Skin epidermis (tissue), 12 donors: ENCODE data around the gene ABHD3.
A peak's percentile ranks its signal among the peaks of the same experiment; 100 is the strongest.
"Not testable (repeated sequence)": the region's sequence is repeated elsewhere in the genome, so short reads cannot be mapped to it uniquely, and the experiment has no call there.

Experiments
- H3K27ac ChIP-seq, 21 experiments: fragments of 200-600 bp; sonication (generic) in 11 of 21; one replicate each; pipeline ENCODE4 v1.5.0; 2020; ENCODE audit warnings: mild to moderate bottlenecking in 3 of 21, inconsistent platforms in 2 of 21, moderate library complexity in 2 of 21
- H3K4me3 ChIP-seq, 7 experiments: fragments of 200-600 bp; sonication (generic) in 2 of 7; one replicate each; pipeline ENCODE4 v1.5.0; 2020; ENCODE audit warnings: inconsistent platforms in 2 of 7, mild to moderate bottlenecking in 2 of 7, moderate library complexity in 1 of 7

Gene ABHD3

DNA sequence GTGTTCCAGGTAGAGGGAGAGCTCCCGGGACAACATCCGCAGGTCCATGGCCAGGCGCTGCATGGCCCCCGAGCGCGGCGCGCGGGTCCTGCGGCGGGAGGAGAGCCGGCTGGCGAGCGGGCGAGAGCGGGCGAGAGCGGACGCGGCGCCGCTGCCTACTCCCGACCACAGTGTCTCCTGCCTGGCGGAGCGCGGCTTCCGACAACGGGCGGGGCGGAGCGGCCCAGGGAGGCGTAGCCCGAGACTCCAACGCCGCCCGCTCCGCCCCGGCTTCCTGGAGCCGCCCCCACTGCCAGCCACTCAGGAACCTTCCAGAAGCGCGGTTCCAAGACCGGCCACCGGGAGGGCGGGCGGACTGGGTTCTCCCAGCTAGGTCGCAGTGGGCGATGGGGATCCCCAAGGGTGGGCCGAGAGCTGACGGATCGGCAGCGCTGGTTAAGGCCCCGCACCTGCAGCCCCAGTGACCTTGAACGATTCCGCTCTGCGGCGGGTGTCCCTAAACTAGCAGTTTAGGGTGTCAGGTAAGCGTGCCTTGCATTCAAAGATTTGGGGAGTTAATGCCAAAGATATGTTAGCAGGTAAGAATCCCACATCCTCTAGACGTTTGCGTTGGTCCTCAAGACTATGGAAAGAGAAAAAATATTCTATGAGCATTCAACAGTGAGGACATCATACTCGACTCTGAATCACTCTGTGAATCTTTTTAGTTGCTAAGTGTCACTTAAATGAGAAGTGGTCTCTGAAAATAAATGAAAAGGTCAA is at the start of gene ABHD3:
Gene ABHD3, minus strand, starts transcription at position 172 of the 762 bp plus-strand sequence. Its CDS starts 109 bp downstream, at position 63.
- Histone ChIP-seq H3K27ac (peak within 1 kb of the TSS; percentile 46 to 88 (median 86)), H3K4me3 (peak within 1 kb of the TSS; percentile 75 to 90 (median 79))

DNA sequence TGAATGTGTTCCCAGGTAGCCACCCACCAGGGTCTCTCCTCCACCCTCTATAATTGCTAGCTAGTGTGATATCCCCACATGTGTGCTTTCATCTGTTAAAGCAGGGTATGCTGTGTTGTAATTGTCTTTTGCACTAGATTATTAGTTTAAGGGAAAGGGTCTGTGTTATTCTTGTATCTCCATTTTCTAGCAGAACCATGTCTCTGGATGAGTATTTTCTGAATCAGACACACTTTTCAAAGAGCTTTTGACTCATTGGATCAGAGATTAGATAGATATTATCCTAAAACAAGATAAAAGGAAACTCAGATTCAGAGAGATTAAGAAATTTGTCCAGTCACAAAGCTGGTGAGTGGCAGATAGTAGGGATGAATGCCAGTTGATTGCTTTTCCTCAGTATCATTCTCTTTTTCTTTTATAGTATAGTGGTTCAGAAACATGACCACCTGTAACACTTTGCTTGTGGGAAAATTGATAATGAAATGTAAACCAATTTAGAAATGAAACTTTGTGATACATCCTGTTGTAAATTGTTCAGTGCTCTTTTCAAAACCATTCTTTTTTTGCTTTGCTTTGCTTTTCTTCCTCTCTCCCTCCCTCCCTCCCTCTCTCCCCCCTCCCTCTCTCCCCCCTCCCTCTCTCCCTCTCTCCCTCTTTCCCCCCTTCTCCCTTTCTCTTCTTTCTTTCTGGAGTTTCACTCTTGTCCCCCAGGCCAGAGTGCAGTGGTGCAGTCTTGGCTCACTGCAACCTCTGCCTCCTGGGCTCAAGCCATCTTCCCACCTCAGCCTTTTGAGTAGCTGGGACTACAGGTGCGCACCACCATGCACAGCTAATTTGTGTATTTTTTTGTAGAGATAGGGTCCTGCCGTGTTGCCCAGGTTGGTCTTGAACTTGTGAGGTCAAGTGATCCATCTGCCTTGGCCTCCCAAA is 43.5 kb upstream of the ABHD3 start:
- peak overlapping the region in 1 of 21 experiments; percentile 3 for H3K27ac ChIP-seq

GRCh38 chr18:21747268-21747667 is 42.7 kb upstream of the ABHD3 start:
- Histone ChIP-seq H3K27ac (no peak overlapping the region), H3K4me3 (no peak overlapping the region)

More for the DNA sequence above, 43.5 kb upstream of the ABHD3 start:
- H3K4me3 ChIP-seq, result no peak overlapping the region

DNA sequence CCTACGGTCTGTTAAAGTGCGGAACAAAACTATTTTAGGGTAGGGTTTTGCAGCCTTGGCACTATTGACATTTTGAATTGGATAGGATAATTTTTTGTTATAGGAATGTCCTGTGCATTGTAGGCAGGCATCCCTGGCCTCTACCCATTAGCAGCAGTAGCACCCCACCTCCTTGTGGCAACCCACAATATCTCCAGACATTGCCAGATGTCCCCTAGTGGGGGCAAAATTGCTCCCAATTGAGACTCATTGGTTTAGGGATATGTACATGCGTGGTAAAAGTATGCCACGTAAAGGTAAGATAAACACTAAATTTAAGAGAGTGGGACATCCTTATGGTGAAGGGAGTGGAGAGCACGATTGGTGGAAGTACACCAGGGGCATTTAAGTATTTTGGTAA is 40.7 kb upstream of the ABHD3 start:
- Histone ChIP-seq H3K27ac (no peak overlapping the region), H3K4me3 (no peak overlapping the region)

GRCh38 chr18:21743166-21743832 is 38.7 kb upstream of the ABHD3 start:
- H3K27ac ChIP-seq, result no peak overlapping the region
- no peak overlapping the region for H3K4me3 ChIP-seq

- Histone ChIP-seq H3K27ac (peak overlapping the region in 3 of 21 experiments; percentile 97 to 99 (median 97)), H3K4me3 (peak overlapping the region in 6 of 7 experiments; percentile 80 to 99 (median 96))
Observed at GRCh38 chr18:21742315-21742687, 37.7 kb upstream of the ABHD3 start.

GRCh38 chr18:21741562-21742314 is 37.2 kb upstream of the ABHD3 start:
- peak overlapping the region; percentile 90 to 99 (median 98) for H3K27ac ChIP-seq
- peak overlapping the region; percentile 80 to 99 (median 94) for H3K4me3 ChIP-seq

GRCh38 chr18:21741312-21741561 is 36.7 kb upstream of the ABHD3 start:
- peak overlapping the region; percentile 80 to 99 (median 94) for H3K4me3 ChIP-seq
- peak overlapping the region; percentile 90 to 99 (median 98) for H3K27ac ChIP-seq

DNA sequence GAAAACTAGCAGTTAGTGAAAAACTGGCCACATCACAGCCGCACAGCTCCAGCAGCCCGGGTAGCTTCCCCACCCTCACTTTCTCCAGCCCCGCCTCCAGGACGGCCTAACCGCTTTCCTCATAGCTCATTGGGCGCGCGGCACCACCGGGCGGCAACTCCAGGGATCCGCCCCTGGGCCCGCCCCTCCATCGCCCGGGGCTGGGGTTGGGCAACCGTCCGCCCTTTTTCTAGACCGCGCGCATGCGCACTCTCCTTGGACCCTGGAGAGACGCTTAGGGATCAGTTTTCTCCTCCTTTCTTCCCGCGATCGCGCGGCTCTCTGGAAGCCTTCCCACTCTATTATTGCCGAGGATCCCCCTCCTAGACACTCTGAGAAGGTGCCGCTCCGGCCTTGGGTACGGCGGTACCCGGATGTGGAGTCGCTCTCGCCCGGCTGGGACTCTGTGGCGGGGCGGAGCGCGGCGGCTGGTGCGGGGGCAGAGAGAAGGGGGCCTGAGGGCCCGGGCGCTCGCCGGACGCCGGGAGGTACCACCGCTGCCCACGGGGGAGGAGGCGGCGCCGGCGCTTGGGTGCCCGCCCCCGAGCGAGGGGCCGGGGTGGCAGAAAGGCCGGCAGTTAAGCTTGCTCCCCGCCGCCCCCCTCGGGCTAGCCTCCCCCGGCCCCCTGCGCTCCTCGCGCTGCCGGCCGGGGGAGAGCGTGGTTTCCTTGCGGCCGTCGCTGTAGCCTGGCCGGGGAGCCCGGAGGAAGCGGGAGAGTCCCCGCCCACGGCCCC is 36.2 kb upstream of the ABHD3 start, which contains the start of gene MIB1:
Gene MIB1, plus strand, starts transcription at position 255 of the 774 bp plus-strand sequence. CDS start 792 bp downstream, outside the sequence.
- Histone ChIP-seq H3K27ac (peak within 1 kb of the TSS; percentile 90 to 99 (median 98)), H3K4me3 (peak within 1 kb of the TSS; percentile 80 to 99 (median 94))

DNA sequence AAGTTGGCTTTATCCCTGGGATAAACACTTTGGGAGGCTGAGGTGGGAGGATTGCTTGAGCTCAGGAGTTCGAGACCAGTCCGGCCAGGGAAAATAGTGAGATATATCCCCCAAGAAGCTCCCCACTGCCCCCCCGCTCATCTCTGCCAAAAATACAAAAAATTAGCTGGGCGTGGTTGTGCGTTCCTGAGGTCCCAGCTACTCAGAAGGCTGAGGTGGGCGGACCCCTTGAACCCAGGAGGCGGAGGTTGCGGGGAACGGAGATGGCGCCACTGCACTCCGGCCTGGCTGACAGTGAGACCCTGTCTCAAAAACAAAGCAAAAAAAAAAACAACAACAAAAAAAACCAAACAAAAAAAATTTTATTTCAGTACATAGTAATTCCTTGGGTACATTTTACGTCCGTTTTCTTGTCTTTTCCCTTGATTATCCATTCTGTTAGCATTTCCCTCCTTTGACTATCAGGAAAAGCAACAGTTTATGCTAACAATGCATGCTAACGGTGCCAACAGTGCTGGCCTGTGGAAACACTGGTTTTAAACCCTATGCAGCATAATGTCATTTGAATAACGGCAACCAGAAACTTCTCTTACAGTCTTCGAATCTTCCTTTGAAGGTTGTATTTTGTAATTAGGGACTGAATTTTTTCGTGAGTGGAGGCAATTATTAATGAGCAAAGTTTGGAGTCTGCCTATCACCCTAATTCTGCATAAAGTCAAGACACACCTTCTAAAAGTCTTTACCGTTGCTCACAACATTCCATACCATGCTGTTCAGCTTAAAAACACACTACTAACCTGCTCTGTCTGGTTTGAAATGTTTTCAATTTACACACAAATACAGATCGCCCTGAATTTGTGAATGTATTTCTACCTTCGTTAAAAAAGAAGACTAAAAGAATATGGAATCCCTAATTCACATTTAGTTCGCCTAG is 35.3 kb upstream of the ABHD3 start:
- H3K4me3 ChIP-seq, result peak overlapping the region; percentile 80 to 99 (median 94)
- peak overlapping the region in 13 of 21 experiments; percentile 35 to 99 (median 97) for H3K27ac ChIP-seq

- not testable (repeated sequence) for H3K27ac ChIP-seq, H3K4me3 ChIP-seq
Observed at GRCh38 chr18:21736926-21737325, 32.4 kb upstream of the ABHD3 start.

GRCh38 chr18:21735452-21736015 is 31.0 kb upstream of the ABHD3 start:
- H3K27ac ChIP-seq, result peak overlapping the region in 2 of 21 experiments; percentile 29 to 55

GRCh38 chr18:21733011-21733410 is 28.4 kb upstream of the ABHD3 start:
- Histone ChIP-seq H3K4me3 (no peak overlapping the region), H3K27ac (no peak overlapping the region)

More at GRCh38 chr18:21735452-21736015, 31.0 kb upstream of the ABHD3 start:
- H3K4me3 ChIP-seq, result no peak overlapping the region

GRCh38 chr18:21727702-21728101 is 23.1 kb upstream of the ABHD3 start:
- Histone ChIP-seq H3K4me3 (no peak overlapping the region), H3K27ac (no peak overlapping the region)

GRCh38 chr18:21725201-21725600 is 20.6 kb upstream of the ABHD3 start:
- Histone ChIP-seq H3K27ac (no peak overlapping the region), H3K4me3 (no peak overlapping the region)

DNA sequence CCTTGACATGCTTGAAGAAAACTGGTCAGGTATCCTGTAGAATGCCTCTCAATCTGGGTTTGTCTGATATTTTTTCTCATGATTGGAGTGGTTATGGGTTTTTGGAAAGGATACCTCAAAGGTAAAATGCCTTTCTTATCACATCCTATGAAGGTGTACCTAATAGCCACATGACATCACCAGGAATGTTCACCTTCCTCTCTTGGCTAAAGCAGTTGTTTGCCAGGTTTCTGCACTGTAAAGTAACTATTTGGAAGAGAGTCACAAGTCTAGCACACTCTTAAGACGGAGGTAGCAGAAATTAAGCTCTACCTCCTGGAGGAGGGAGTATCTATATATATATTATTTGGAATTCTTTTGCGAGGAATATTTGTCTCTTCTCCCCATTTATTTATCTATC is 18.1 kb upstream of the ABHD3 start:
- Histone ChIP-seq H3K27ac (no peak overlapping the region), H3K4me3 (no peak overlapping the region)

GRCh38 chr18:21714474-21714873 is 9.9 kb upstream of the ABHD3 start:
- H3K4me3 ChIP-seq, result no peak overlapping the region
- H3K27ac ChIP-seq, result no peak overlapping the region
